ENCODE results near the gene ELOVL4. TPM values are rescaled to one million over a fixed set of nuclear protein-coding genes. Genes with fewer than 3 reads are reported as not detected.

Gene ELOVL4
- total and polyA plus RNA-seq, 7 donors: 0.01 to 0.24 (median 0.10) TPM

DNA sequence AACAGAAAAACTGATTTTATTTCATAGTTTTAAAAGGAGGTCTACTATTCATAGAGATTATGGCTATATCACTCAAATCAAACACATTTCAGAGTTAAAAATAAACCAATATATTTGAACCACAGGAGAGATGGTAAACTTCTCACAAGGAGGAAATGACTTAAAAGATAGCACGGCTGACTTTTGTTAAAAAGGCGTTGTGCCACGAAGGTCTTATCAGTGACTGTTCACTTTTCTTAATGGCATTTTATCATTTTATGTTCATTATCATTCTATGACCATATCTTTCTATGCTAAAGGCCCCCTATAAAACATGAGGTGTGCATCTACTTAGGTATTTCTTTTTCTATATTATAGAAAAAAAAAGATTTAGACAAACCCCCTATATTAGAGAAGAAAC lies 19.6 kb downstream of the ELOVL4 start:
- no peak for ATAC-seq

DNA sequence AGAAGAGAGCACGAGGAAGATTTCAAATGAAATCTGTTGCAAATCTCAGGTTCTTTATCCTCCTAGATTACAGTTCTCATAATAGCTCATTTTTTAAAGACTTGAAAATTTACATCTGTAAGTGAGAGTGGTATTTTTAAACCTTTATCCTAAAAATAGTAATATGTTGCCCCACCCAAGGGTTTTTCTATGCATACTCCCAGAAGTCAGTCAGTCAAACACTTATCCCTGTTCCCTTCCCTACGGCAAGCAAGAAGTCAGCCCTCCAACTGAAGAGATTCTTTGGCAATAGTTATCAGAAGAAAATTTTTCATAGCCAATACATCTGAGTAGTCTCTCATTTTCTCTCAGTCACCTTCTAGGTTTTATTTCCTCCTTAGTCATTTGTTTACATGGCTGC lies 24.1 kb downstream of the ELOVL4 start:
- ATAC-seq (no peak), DNase-seq (no peak)
- TF ChIP-seq, protein P1, sequence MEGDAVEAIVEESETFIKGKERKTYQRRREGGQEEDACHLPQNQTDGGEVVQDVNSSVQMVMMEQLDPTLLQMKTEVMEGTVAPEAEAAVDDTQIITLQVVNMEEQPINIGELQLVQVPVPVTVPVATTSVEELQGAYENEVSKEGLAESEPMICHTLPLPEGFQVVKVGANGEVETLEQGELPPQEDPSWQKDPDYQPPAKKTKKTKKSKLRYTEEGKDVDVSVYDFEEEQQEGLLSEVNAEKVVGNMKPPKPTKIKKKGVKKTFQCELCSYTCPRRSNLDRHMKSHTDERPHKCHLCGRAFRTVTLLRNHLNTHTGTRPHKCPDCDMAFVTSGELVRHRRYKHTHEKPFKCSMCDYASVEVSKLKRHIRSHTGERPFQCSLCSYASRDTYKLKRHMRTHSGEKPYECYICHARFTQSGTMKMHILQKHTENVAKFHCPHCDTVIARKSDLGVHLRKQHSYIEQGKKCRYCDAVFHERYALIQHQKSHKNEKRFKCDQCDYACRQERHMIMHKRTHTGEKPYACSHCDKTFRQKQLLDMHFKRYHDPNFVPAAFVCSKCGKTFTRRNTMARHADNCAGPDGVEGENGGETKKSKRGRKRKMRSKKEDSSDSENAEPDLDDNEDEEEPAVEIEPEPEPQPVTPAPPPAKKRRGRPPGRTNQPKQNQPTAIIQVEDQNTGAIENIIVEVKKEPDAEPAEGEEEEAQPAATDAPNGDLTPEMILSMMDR (IDR thresholded peaks at IDR 0.05): no peak
- Histone ChIP-seq H3K27ac (no peak overlapping the region), H3K9me3 (no peaks in the 10 kb centered on the region), H3K4me1 (no peaks in the 10 kb centered on the region), H3K27me3 (ENCODE audit: insufficient read depth in 3 of 3, low read length in 2 of 3) (no peaks in the 10 kb centered on the region), H3K36me3 (ENCODE audit: insufficient read depth in 1 of 2, low read depth in 1 of 2) (no peaks in the 10 kb centered on the region), H3K4me3 (no peak overlapping the region)
- intact Hi-C loops (cut with DNase I): no loop called here
- WGBS, 3 donors: 88 to 93% (median 90%) methylated on average over 2 of the region's 2 CpGs

More for the DNA sequence above, 19.6 kb downstream of the ELOVL4 start:
- WGBS, 3 donors: 72 to 80% (median 77%) methylated on average over 3 of the region's 3 CpGs
- no peak overlapping the region for H3K4me3 ChIP-seq
- TF ChIP-seq, protein P1 (IDR thresholded peaks at IDR 0.05): no peak
- DNase-seq: no peak
- H3K27me3 ChIP-seq (ENCODE audit: insufficient read depth in 3 of 3, low read length in 2 of 3): no peaks in the 10 kb centered on the region
- no peak overlapping the region for H3K27ac ChIP-seq
- H3K4me1 ChIP-seq: no peaks in the 10 kb centered on the region
- no peaks in the 10 kb centered on the region for H3K9me3 ChIP-seq
- no peaks in the 10 kb centered on the region for H3K36me3 ChIP-seq (ENCODE audit: insufficient read depth in 1 of 2, low read depth in 1 of 2)
- intact Hi-C loops (cut with DNase I): no loop called here

DNA sequence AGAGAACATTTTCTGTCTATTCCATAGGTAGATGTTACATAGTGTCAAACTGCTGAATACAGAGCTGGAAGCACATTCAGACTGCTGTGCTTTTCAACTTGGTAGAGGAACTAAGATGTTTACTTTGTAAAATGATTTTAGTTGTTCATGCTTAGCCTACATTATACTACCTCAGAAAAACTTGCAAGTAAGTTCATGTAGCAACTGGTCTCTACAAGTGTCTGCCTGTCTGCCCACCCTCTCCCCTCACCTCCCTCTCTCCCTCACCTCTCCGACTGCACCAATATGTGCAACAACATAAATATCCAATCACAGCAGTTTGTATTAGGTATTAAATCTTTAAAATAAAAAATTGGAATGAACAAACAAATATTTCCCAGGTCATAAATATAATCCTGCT lies 25.3 kb downstream of the ELOVL4 start:
- no peak for ATAC-seq
- 38 to 61% (median 50%) methylated on average over 1 of the region's 1 CpG for WGBS, 3 donors

DNA sequence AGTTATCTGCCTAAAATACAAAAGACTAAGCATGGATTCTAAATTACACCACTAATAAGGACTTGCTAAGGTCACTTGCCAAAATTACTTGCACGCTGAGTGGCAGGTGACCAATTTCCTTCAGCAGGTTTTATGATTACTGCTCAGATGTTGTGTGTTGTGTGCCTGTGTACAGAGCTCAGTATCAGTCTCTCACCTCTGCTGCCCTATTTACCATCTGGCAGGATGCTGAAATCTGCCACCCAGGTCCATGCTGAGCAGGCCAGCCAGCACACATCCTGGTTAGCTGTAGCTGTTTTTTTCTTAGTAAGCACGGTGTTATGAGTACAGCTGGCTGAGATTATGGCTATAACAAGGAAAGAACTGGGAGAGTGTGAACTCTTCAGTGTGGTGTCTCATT lies 34.0 kb downstream of the ELOVL4 start:
- intact Hi-C loops (cut with DNase I): no loop called here
- ATAC-seq: no peak

More for the DNA sequence above, 25.3 kb downstream of the ELOVL4 start:
- TF ChIP-seq, protein P1 (IDR thresholded peaks at IDR 0.05): no peak
- no peak for DNase-seq
- H3K27ac ChIP-seq: no peak overlapping the region
- H3K36me3 ChIP-seq (ENCODE audit: insufficient read depth in 1 of 2, low read depth in 1 of 2): no peaks in the 10 kb centered on the region
- H3K9me3 ChIP-seq: no peaks in the 10 kb centered on the region
- no peaks in the 10 kb centered on the region for H3K4me1 ChIP-seq
- intact Hi-C loops (cut with DNase I): no loop called here
- no peaks in the 10 kb centered on the region for H3K27me3 ChIP-seq (ENCODE audit: insufficient read depth in 3 of 3, low read length in 2 of 3)
- no peak overlapping the region for H3K4me3 ChIP-seq

DNA sequence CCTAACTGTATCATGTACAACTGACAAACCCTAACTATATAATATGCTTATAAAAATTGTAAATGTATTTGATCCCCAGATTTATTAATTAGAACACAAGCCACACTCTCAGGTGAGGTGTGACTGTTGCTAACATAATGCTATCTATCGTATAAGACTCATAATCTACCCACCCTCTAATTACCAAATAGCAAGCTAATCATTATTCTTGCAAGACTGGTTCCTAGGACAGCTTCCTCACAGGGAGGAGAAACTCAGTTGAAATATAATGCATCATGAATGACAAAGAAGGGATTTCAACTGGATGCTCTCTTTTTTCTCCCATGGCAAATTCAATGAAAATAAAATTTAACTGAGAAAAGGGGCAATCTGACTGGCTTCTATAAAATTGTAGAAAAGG lies 35.4 kb downstream of the ELOVL4 start:
- no peak overlapping the region for H3K27ac ChIP-seq
- H3K36me3 ChIP-seq (ENCODE audit: insufficient read depth in 1 of 2, low read depth in 1 of 2): no peaks in the 10 kb centered on the region
- peaks cover 7% of the 10 kb centered on the region for H3K4me1 ChIP-seq
- TF ChIP-seq, protein P1 (IDR thresholded peaks at IDR 0.05): no peak
- H3K4me3 ChIP-seq: no peak overlapping the region
- intact Hi-C loops (cut with DNase I): no loop called here
- 76 to 82% (median 81%) methylated on average over 1 of the region's 1 CpG for WGBS, 3 donors
- no peak for DNase-seq
- no peak for ATAC-seq
- no peaks in the 10 kb centered on the region for H3K9me3 ChIP-seq
- no peaks in the 10 kb centered on the region for H3K27me3 ChIP-seq (ENCODE audit: insufficient read depth in 3 of 3, low read length in 2 of 3)

More for the DNA sequence above, 34.0 kb downstream of the ELOVL4 start:
- DNase-seq: no peak
- Histone ChIP-seq H3K4me3 (no peak overlapping the region), H3K36me3 (ENCODE audit: insufficient read depth in 1 of 2, low read depth in 1 of 2) (no peaks in the 10 kb centered on the region), H3K9me3 (no peaks in the 10 kb centered on the region), H3K4me1 (peaks cover 7% of the 10 kb centered on the region), H3K27ac (no peak overlapping the region), H3K27me3 (ENCODE audit: insufficient read depth in 3 of 3, low read length in 2 of 3) (no peaks in the 10 kb centered on the region)
- TF ChIP-seq, protein P1 (IDR thresholded peaks at IDR 0.05): no peak
- WGBS, 3 donors: 15 to 21% (median 17%) methylated on average over 2 of the region's 2 CpGs
